Right forelimb (tissue), 1 donor: ENCODE measurements around the gene MYO18B.
"Not testable (repeated sequence)": the region's sequence is repeated elsewhere in the genome, so short reads cannot be mapped to it uniquely, and the experiment has no call there.

Experiments
- DNase-seq: peaks from one replicate; pipeline ENCODE4 v3.0.0-alpha.2; 2018

MYO18B gene, protein sequence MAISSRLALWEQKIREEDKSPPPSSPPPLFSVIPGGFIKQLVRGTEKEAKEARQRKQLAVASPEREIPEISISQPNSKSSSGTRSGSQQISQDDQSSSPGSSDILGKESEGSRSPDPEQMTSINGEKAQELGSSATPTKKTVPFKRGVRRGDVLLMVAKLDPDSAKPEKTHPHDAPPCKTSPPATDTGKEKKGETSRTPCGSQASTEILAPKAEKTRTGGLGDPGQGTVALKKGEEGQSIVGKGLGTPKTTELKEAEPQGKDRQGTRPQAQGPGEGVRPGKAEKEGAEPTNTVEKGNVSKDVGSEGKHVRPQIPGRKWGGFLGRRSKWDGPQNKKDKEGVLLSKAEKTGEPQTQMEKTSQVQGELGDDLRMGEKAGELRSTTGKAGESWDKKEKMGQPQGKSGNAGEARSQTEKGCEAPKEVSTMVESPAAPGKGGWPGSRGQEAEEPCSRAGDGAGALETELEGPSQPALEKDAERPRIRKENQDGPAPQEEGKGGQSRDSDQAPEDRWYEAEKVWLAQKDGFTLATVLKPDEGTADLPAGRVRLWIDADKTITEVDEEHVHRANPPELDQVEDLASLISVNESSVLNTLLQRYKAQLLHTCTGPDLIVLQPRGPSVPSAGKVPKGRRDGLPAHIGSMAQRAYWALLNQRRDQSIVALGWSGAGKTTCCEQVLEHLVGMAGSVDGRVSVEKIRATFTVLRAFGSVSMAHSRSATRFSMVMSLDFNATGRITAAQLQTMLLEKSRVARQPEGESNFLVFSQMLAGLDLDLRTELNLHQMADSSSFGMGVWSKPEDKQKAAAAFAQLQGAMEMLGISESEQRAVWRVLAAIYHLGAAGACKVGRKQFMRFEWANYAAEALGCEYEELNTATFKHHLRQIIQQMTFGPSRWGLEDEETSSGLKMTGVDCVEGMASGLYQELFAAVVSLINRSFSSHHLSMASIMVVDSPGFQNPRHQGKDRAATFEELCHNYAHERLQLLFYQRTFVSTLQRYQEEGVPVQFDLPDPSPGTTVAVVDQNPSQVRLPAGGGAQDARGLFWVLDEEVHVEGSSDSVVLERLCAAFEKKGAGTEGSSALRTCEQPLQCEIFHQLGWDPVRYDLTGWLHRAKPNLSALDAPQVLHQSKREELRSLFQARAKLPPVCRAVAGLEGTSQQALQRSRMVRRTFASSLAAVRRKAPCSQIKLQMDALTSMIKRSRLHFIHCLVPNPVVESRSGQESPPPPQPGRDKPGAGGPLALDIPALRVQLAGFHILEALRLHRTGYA (N-terminal part only)

GRCh38 chr22:25741692-25742626, at the start of gene MYO18B:
Gene MYO18B, plus strand, starts transcription at chr22:25742188. Its CDS starts 18,905 bp downstream, at chr22:25761093.
- peak; percentile 55 for DNase-seq

DNA sequence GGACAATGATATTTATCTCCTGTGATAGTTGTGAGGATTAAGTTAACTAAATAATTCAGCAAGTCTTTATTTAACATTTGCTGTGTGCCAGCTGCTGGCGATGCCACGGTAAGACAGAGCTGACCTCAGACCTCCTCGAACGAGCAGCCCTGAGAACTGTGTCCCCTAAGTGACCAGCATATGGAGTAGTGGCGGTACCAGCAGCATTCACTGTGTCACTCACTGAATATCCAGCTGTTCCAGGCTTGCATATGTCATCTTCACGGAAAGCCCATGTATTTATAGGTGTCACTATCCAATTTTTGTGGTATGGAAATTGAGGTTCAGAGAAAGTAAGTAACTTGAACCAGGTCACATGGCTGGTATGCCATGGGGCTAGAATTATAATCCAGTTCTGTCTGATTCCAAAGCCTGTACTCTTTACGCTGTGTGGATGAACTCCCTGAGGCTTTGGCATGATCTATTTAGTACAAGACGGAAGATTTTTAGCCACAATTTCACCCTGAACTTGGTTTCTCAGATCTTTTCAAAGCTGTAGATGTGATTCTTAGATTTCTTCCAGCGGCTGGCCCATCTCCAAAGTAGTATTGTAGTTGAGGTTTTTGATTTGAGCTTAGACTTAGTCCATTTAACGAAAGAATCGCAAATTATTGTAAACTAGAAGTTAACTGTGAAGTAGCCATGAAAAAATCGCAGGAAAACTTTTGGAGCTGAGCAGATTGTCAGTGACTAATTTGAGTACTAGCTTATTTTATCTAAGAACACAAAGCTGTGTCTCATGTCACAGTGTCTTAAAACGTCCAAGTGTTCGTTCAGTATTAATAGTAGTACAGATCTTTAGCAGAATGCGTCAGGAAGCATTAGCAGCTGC, 49.4 kb upstream of the MYO18B start:
- no peak for DNase-seq

DNA sequence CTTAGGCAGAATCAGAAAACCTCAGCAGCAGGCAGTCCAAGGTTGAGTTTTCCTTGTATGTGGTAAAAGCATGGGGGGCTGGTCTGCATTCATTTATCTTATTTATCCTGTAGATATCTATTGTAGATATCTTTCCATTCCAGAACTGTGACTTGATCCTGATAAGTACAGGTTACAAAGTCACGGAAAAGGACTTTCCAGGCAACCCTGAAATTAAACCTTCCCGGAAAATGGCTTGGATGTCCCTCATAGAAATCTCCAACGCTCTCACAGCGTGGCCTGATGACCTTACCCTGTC, 48.8 kb upstream of the MYO18B start:
- DNase-seq: no peak

DNA sequence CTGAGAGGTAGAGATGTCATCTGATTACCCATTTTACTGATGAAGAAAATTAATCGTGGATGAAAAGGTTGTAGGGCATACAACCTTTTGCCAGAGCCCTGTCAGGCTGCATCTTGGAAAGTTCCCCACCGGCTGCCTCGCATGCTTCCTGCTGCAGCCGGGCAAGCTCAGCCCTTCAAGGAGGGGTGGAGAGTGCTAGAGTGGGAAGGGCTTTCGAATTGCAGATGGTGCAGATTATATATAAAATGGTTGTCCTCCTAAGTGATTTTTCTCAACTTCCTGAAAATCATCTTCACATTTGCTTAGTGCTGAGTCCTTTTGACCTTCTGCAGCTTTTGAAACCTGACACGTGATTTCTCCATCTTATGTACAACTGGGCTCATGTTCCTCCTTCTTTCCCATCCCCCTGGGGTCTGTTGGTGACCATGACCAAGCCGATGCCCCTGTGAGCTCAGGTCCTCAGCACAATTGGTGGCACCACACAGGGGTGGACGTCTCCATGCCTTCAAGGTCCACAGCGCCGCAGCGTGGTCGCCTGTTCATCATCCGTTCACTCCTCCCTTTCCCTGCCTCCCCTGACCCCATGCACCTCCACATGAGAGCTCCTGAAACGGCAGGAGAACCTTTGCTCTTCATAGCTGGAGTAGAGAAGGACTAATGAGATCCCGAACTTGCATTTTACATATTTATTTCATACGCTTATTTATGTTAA, 47.6 kb upstream of the MYO18B start:
- DNase-seq: no peak

- DNase-seq: no peak
Observed at GRCh38 chr22:25695146-25695545, 46.8 kb upstream of the MYO18B start.

DNA sequence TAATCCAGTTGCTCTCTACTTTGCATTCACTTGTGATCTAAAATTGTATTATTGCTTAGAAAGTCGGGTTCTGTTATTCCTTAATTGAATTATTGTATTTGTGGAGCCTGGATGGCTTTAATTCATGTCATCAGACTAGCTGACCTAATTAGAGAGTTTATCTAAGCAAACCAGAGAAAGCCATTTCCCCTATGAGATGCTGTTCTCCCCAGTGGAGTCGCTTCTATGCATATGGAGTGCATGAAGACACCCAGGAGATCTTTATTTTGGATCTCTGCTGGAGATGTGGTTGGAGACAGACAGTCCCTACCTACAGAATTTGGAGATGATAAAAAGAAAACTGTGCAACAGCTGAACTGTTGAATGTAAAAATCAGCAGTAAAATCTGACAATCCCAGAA, 45.2 kb upstream of the MYO18B start:
- no peak for DNase-seq

- peak; percentile 56 for DNase-seq
Observed at GRCh38 chr22:25697181-25697664, 44.8 kb upstream of the MYO18B start.

DNA sequence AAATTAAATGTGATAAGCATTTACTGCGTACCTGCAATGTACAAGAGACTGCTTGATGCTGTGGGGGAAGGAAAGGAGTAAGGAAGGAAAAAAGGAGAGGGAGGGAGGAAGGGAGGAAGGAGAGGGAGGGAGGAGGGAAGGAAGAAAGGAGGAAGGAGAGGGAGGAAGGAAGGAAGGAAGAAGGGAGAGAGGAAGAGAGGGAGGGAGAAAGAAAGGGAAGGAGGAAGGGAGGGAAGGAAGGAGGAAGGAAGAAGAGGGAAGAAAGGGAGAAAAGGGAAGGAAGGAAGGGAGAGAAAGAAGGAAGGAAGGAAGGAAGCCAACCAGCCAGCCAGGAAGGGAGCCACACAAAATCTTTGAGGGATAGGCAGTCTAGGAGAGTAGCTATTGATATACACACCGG, 44.0 kb upstream of the MYO18B start:
- no peak for DNase-seq

GRCh38 chr22:25698461-25698860, 43.5 kb upstream of the MYO18B start:
- no peak for DNase-seq

GRCh38 chr22:25698978-25699377, 43.0 kb upstream of the MYO18B start:
- DNase-seq: no peak

DNA sequence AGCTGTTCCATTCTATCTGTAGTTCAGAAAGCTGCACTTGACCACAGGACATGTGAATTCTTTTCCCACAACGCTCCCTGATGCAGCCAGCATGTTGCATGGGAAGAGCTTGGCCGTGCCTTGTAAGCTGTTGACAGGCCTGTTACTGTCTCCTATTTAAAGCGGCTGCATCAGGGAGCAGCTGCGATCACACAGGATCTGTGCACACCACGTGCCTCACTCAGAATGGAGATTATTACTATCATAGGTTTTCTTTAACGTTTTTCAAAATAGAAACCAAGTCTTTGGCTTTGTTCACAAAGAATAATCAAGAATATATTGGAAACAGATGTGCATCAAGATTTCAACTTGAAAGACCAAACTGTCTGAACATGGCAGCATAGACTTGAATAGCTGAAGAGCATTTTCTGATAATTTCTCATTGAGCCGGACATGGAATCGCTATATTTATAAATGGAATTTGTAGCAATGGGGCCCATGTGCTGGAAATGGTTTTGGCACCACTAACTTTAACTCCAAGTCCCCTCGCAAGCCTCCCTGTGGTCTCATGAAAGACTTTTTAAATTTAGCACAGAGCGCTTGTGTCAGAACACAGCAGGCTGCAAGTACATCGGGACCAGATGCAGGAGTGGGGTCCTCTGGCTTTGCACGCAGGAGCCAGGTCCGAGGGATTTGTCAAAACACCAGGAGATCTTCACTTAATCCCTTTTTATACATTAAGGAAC, 40.8 kb upstream of the MYO18B start:
- peak; percentile 77 for DNase-seq

GRCh38 chr22:25702040-25702439, 39.9 kb upstream of the MYO18B start:
- no peak for DNase-seq

GRCh38 chr22:25702571-25703167, 39.3 kb upstream of the MYO18B start:
- DNase-seq: no peak

GRCh38 chr22:25704701-25705100, 37.3 kb upstream of the MYO18B start:
- DNase-seq: no peak

DNA sequence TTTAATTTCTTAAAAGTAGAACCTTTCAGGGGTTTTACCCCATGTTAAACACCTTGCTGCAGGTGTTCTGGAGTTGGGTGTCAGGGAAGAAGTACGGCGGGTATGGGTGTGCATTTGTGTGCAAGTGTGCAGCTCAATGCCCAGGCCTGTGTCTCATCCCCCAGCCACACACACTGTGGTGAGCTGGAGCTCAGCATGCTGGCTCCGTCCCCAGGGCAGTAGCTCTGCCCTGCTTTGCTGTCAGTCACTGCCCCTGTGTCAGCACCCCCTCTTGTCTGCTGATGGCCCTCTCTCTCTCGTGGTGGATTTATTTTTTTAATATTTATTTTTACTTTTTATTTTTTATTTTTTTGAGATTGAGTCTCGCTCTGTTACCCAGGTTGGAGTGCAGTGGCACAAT, 35.8 kb upstream of the MYO18B start:
- no peak for DNase-seq

- not testable (repeated sequence) for DNase-seq
Observed at GRCh38 chr22:25708430-25708829, 33.6 kb upstream of the MYO18B start.

- no peak for DNase-seq
Observed at GRCh38 chr22:25709758-25710157, 32.2 kb upstream of the MYO18B start.

DNA sequence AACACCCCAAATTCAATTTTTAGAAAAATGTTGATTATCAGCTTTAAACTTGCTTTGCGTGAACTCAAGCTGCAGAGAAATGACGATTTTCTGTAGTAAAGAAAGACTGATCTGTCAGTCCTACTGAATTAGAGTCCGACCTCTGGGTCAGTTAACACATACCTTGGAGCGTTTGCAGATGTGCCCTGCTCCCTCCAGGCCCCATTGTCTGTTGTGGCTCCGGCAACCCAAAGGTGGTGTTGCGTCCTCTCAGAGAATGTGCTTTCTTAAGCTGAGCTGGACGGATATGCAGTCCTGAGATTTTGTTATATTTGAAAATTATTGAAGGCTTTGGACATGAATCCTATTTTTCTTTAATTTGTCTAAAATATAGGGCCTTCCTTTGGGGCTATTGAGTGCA, 31.5 kb upstream of the MYO18B start:
- no peak for DNase-seq

GRCh38 chr22:25711491-25711890, 30.5 kb upstream of the MYO18B start:
- DNase-seq: no peak
